SK-N-SH treated with all-trans-retinoic acid at 6 μM for 48 hours (cell line): Measurements from ENCODE around the gene SMIM1.
"Not testable (repeated sequence)": the region's sequence is repeated elsewhere in the genome, so short reads cannot be mapped to it uniquely, and the experiment has no call there.

ENCODE experiments used
- ATAC-seq: fragments of 200-7000 bp; cut with Tn5 transposase; 3 replicates; pipeline ENCODE4 v1.9.1; 2020; ENCODE audit warnings: mild to moderate bottlenecking, moderate library complexity
- ARNTL ChIP-seq: fragments of 450-650 bp; formaldehyde crosslinking; IDR thresholded peaks from 2 replicates; pipeline ENCODE4 v1.5.0; 2020; ENCODE audit warnings: low read depth, mild to moderate bottlenecking, moderate library complexity, borderline replicate concordance
- BACH2 ChIP-seq: fragments of 250-450 bp; sonication (Bioruptor Pico); IDR thresholded peaks from 2 replicates; pipeline ENCODE4 v1.9.0; 2021; ENCODE audit warnings: mild to moderate bottlenecking, borderline replicate concordance
- CSDC2 ChIP-seq: fragments of 250-450 bp; sonication (Bioruptor Pico); IDR thresholded peaks from 2 replicates; pipeline ENCODE4 v1.5.0; 2020; ENCODE audit warnings: mild to moderate bottlenecking, moderate library complexity
- CSRNP3 ChIP-seq: fragments of 250-450 bp; sonication (Bioruptor Pico); IDR thresholded peaks from 2 replicates; pipeline ENCODE4 v1.5.1; 2021; ENCODE audit warnings: mild to moderate bottlenecking, moderate library complexity
- ESRRG ChIP-seq: fragments of 250-450 bp; sonication (Bioruptor Pico); IDR thresholded peaks from 2 replicates; pipeline ENCODE4 v1.6.1; 2021; ENCODE audit warnings: mild to moderate bottlenecking
- GLIS3 ChIP-seq: fragments of 250-450 bp; sonication (Bioruptor Pico); IDR thresholded peaks from 2 replicates; pipeline ENCODE4 v1.5.0; 2020; ENCODE audit warnings: mild to moderate bottlenecking, moderate library complexity
- ISL1 ChIP-seq: fragments of 250-450 bp; sonication (Bioruptor Pico); IDR thresholded peaks from 2 replicates; pipeline ENCODE4 v2.1.2; 2022; ENCODE audit warnings: mild to moderate bottlenecking, moderate library complexity
- OSR1 ChIP-seq: fragments of 250-450 bp; sonication (Bioruptor Pico); IDR thresholded peaks from 2 replicates; pipeline ENCODE4 v1.8.0; 2022; ENCODE audit warnings: moderate library complexity, mild to moderate bottlenecking, inconsistent platforms
- PATZ1 ChIP-seq: fragments of 250-450 bp; sonication (Bioruptor Pico); IDR thresholded peaks from 2 replicates; pipeline ENCODE4 v1.8.0; 2020; ENCODE audit warnings: mild to moderate bottlenecking, moderate library complexity, borderline replicate concordance
- POU6F1 ChIP-seq: fragments of 250-450 bp; sonication (Bioruptor Pico); IDR thresholded peaks from 2 replicates; pipeline ENCODE4 v1.8.0; 2021; ENCODE audit warnings: low read depth, mild to moderate bottlenecking, moderate library complexity, borderline replicate concordance
- PPARA ChIP-seq: fragments of 250-450 bp; sonication (Bioruptor Pico); IDR thresholded peaks from 2 replicates; pipeline ENCODE4 v1.5.0; 2020; ENCODE audit warnings: mild to moderate bottlenecking, borderline replicate concordance
- RARB ChIP-seq: fragments of 250-450 bp; sonication (Bioruptor Pico); IDR thresholded peaks from 2 replicates; pipeline ENCODE4 v1.8.0; 2021; ENCODE audit warnings: mild to moderate bottlenecking, moderate library complexity
- TOX ChIP-seq: fragments of 250-450 bp; sonication (Bioruptor Pico); IDR thresholded peaks from 2 replicates; pipeline ENCODE4 v1.8.0; 2021; ENCODE audit warnings: mild to moderate bottlenecking, moderate library complexity, borderline replicate concordance
- TSHZ2 ChIP-seq: fragments of 250-450 bp; sonication (Bioruptor Pico); IDR thresholded peaks from 2 replicates; pipeline ENCODE4 v1.5.0; 2020; ENCODE audit warnings: mild to moderate bottlenecking, moderate library complexity
- ZC3H10 ChIP-seq: fragments of 250-450 bp; sonication (Bioruptor Pico); IDR thresholded peaks from 2 replicates; pipeline ENCODE4 v1.5.1; 2021; ENCODE audit warnings: mild to moderate bottlenecking, moderate library complexity
- ZFP3 ChIP-seq: fragments of 250-450 bp; sonication (Bioruptor Pico); IDR thresholded peaks from 2 replicates; pipeline ENCODE4 v1.5.0; 2020; ENCODE audit warnings: mild to moderate bottlenecking, moderate library complexity
- ZFP30 ChIP-seq: fragments of 450-650 bp; formaldehyde crosslinking; IDR thresholded peaks from 2 replicates; pipeline ENCODE4 v1.5.0; 2022; ENCODE audit warnings: mild to moderate bottlenecking, moderate library complexity
- ZNF565 ChIP-seq: fragments of 450-650 bp; formaldehyde crosslinking; conservative IDR thresholded peaks from 2 replicates; pipeline ENCODE4 v1.5.0; 2020; ENCODE audit warnings: low read depth, mild to moderate bottlenecking, moderate library complexity
- ZNF70 ChIP-seq: fragments of 450-650 bp; formaldehyde crosslinking; IDR thresholded peaks from 2 replicates; pipeline ENCODE4 v1.5.0; 2020; ENCODE audit warnings: mild to moderate bottlenecking, moderate library complexity
- ZNF8 ChIP-seq: fragments of 450-650 bp; formaldehyde crosslinking; IDR thresholded peaks from 2 replicates; pipeline ENCODE4 v1.5.0; 2020; ENCODE audit warnings: mild to moderate bottlenecking, moderate library complexity

Gene SMIM1

GRCh38 chr1:3807769-3808168 lies 35.2 kb downstream of the SMIM1 start:
- no peak for ATAC-seq
- TF ChIP-seq CSRNP3 (CRISPR knock-in tag) (no peak), ZC3H10 (CRISPR knock-in tag) (no peak), ISL1 (CRISPR knock-in tag) (no peak), RARB (CRISPR knock-in tag) (no peak), ZNF70 (CRISPR knock-in tag) (no peak), TSHZ2 (CRISPR knock-in tag) (no peak), ZFP3 (CRISPR knock-in tag) (no peak)

GRCh38 chr1:3809680-3810079 lies 37.1 kb downstream of the SMIM1 start:
- no peak for ATAC-seq
- TF ChIP-seq ARNTL (CRISPR knock-in tag): no peak
- no peak for TF ChIP-seq RARB (CRISPR knock-in tag)
- no peak for TF ChIP-seq CSDC2 (CRISPR knock-in tag)
- no peak for TF ChIP-seq ZNF565 (CRISPR knock-in tag)
- TF ChIP-seq OSR1: no peak
- no peak for TF ChIP-seq TSHZ2 (CRISPR knock-in tag)
- TF ChIP-seq PPARA (CRISPR knock-in tag): no peak
- no peak for TF ChIP-seq ZFP30 (CRISPR knock-in tag)
- no peak for TF ChIP-seq PATZ1 (CRISPR knock-in tag)
- TF ChIP-seq ZC3H10 (CRISPR knock-in tag): no peak
- TF ChIP-seq ESRRG (CRISPR knock-in tag): no peak
- TF ChIP-seq TOX (CRISPR knock-in tag): no peak
- no peak for TF ChIP-seq ISL1 (CRISPR knock-in tag)
- no peak for TF ChIP-seq POU6F1
- no peak for TF ChIP-seq BACH2 (CRISPR knock-in tag)
- no peak for TF ChIP-seq GLIS3 (CRISPR knock-in tag)
- no peak for TF ChIP-seq ZNF8 (CRISPR knock-in tag)
- no peak for TF ChIP-seq ZFP3 (CRISPR knock-in tag)

GRCh38 chr1:3810149-3810761 lies 37.7 kb downstream of the SMIM1 start:
- not testable (repeated sequence) for ATAC-seq
